ENCODE measurements around the gene PAPOLG.
"Not testable (repeated sequence)": the region's sequence is repeated elsewhere in the genome, so short reads cannot be mapped to it uniquely, and the experiment has no call there.

PAPOLG gene

DNA sequence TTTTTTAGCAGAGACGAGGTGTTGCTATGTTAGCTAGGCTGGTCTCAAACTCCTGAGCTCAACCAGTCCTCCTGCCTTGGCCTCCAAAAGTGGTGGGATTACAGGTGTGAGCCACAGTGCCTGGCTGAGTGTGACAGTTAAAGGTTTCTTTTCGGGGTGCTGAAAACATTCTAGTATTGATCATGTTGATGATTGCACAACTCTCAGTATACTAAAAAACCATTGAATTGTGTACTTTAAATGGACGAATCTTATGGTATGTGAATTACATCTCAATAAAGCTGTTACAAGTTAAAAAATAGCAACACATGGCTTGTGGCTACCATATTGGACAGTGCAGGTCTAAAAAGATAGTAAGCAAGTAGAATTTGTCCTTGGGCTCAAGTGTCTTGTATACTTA is 22.3 kb downstream of the PAPOLG start:
- no peak for DNase-seq

GRCh38 chr2:60779426-60779825 is 23.4 kb downstream of the PAPOLG start:
- no peak for DNase-seq

DNA sequence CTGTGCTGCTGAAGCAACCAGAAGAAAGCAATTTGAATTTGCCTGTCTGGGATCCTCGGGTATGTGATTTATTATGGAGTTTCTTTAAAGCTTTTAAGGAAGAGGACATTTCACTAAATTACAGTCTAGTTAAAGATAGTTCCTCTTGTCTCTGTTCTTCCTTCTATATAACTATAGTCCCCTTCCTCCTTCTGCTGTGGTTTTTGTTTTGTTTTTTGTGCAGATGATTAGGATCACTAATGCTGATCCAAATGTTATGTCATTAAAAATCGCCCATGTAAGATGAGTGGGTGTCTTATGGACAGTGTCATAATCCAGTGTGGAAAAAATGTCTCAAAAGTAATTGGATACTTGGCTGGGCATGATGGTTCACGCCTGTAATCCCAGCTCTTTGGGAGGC is 24.7 kb downstream of the PAPOLG start:
- no peak for DNase-seq

GRCh38 chr2:60793169-60793568 is 37.1 kb downstream of the PAPOLG start:
- no peak for DNase-seq

GRCh38 chr2:60794271-60794863 is 38.3 kb downstream of the PAPOLG start:
- DNase-seq: peak in 1 of 2 experiments; percentile 33

GRCh38 chr2:60796573-60797509 is 40.8 kb downstream of the PAPOLG start:
- peak in 1 of 2 experiments; percentile 30 for DNase-seq

DNA sequence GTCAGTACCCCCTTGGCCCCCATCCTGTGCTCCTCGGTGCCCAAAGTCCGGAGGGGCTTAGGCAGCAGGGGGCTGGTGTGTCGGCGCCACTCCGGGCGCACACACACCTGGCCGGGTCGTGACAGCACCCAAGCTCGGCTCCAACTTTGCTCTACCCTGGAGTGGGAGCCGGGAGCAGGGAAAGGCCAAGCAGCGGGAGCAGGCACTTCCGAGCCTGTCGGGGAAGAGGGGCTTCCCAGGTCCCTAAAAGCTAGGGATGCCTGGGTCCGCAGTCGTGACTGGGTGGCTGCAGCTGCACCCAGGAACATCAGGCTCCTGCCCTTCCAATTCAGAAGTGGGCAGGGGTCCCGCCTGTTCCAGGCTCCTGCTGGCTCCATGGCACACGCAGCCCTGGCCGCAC is 48.4 kb downstream of the PAPOLG start:
- no peak for DNase-seq

- DNase-seq: no peak
Observed at GRCh38 chr2:60806595-60806987, 50.5 kb downstream of the PAPOLG start.

GRCh38 chr2:60806988-60807681 is 51.1 kb downstream of the PAPOLG start:
- DNase-seq: no peak

DNA sequence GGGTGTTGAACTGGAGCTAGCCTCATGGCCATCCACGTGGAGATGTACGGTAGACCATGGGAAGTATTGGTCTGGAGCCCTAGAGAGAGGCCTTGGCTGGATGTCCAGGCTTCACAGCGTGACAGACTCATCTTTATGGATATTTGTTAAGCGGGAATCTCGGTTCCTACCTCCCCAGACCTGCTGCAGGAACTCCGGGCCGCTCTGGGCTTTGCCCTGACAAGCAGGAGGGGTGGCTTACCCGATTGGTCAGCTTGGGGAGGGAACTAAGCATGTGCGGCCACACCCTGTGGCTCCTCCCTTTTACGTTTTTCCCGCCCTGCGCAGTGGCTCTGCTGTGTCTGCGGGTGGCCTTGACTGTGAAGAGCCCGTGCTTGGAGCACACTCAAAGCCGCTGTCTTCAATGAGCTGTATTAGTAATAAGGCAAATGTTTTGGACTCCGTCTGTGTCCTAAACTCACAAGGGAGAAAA is 52.3 kb downstream of the PAPOLG start:
- no peak for DNase-seq

- no peak for DNase-seq
Observed at GRCh38 chr2:60811491-60812375, 55.7 kb downstream of the PAPOLG start.

DNA sequence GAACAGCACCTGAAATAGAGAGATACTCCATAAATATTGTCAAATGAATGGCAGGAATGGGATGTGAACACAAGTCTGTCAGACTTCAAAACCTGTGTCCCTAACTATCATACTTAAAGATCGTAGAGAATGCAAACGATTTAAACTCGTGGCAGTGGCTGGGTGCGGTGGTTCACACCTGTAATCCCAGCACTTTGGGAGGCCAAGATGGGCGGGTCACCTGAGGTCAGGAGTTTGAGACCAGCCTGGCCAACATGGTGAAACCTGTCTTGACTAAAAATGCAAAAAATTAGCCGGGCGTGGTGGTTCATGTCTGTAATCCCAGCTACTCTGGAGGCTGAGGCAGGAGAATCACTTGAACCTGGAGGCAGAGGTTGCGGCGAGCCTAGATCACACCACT is 61.1 kb downstream of the PAPOLG start:
- not testable (repeated sequence) for DNase-seq

DNA sequence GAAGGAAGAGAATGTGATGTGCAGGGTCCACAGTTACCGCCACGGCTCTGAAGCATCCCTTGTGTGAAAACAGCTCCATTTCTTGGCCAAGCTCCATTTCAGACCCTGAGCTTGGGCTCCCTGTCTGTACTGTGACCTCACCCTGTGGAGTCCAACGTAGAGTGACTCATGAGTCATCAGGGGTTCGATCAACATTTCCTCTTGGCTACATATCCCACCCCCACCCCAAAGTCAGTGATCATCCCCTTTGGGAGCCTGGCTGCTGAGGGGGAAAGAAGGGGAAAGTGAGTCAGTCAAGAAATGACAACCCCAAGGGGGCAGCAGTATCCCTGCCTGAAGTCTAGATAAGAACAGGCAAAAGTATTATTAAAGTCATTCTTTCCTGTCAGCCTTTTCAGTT is 62.2 kb downstream of the PAPOLG start:
- DNase-seq: no peak

- no peak for DNase-seq
Observed at GRCh38 chr2:60819155-60819862, 63.2 kb downstream of the PAPOLG start.

GRCh38 chr2:60819936-60820335 is 63.9 kb downstream of the PAPOLG start:
- no peak for DNase-seq

DNA sequence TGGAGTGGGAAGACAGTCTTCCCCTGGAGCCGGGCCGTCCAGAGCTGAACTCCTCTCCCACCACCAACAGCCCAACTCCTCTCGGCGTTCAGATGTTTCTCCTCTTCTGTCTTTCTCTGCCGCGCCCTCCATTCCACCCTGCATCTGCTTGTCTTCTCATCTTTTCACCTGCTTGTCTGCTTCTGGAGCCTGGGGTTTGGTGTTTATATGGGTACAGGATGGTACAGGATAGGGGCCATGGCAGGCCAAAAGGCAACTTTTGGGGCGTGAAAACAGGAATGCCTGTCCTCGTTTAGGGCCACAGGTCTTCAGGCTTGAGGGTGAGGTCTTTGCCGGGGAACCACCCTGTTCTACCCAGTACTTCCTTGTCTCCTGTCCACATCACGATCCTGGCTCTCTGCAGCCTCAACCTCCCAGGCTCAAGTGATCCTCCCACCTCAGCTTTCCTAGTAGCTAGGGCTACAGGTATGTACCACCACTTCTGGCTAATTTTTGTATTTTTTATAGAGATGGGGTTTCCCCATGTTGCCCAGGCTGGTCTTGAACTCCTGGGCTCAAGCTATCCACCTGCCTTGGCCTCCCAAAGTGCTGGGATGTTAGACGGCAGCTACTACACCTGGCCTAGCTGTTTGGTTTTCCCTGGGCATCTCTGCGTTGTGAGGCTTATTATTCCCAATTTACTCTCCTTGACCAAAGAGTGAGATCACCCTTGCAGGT is 64.5 kb downstream of the PAPOLG start:
- DNase-seq: no peak

GRCh38 chr2:60821133-60821469 is 65.0 kb downstream of the PAPOLG start:
- no peak for DNase-seq

DNA sequence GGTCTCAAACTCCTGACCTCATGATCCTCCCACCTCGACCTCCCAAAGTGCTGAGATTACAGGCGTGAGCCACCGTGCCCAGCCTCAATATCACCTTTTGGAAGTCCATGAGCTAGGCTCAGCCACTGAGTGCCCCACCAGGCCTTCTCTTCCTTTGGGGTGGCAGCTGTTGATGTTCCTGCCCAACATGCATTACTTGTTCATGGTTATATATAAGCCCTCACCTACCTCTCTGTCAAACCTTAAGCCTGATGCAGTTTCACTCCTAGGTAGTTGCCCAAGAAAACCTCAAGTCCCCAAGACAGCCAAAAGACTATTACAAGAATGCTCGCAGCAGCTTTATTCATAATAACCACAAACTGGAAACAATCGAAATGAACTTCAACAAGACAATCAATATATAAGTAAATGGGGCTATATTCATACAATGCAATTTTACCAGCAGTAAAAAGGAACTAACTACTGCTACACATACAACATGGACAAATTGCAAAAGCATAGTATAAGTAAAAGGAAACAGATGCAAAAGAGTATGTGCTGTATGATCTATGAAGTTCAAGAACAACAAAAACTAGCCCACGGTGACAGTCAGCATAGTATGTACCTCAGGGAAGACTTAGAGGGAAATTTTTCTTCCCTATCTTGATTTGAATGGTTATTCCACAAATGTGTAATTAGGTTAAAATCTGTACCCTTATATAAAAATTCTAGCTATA is 65.7 kb downstream of the PAPOLG start:
- DNase-seq: no peak

DNA sequence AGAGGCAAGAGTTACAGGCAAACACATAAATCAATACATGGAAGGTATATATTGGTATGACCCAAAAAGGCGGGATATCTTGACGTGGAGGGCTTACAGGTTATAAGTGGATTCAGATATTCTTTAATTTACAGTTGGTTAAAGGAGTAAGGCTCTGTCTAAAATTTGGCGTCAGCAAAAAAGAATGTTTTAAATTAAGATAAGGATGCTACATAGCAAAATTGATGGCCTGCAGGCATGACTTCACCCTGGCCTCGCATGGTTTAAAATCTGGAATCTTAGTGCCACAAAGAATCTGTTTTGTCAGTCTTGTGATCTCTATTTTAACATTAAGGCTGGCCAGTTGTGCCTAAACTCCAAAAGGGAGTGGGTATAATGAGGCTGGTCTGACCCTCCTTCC is 66.9 kb downstream of the PAPOLG start:
- DNase-seq: no peak

DNA sequence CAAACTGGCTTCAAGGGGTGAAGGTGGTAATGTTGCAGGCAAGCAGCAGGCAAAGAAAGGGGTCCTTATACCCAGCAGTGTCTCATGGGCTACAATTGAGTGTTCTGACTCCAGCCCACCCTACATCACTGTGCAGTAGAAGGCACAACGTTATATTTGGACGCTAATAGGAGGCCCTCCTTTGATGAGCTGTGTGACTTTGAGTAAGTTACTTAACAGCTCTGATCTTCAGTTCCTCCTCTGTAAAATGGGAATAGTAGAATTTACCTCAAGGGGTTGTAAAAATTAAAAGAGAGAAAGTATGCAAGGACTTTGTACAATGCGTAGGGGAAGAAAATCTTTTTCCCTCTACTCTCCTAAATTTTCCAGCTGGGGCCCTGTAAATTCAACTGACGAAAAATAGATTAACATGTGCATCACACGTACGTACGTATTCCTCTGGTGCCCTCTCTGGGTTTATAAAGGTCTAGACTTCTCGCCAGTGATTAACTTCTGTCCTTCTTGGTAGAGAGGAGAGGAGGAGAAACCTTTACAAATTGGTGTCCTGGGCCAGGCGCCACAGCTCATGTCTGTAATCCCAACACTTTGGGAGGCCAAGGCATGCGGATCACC is 67.7 kb downstream of the PAPOLG start:
- no peak for DNase-seq

Data from SW 1271 (cell line).